HG03442 (cell line): ENCODE results near the gene ANKRD33.

Source experiments
- ATAC-seq: cut with Tn5 transposase; IDR thresholded peaks from one replicate; pipeline ENCODE4 v1.9.1; 2021; ENCODE audit warnings: mild to moderate bottlenecking, moderate library complexity; ENCODE audit not compliant: unreplicated experiment

Gene ANKRD33

GRCh38 chr12:51860986-51861385 lies 26.9 kb upstream of the ANKRD33 start:
- ATAC-seq, result no peak

- no peak for ATAC-seq
Observed at GRCh38 chr12:51862947-51863346, 25.0 kb upstream of the ANKRD33 start.

- ATAC-seq, result no peak
Observed at GRCh38 chr12:51863363-51863932, 24.5 kb upstream of the ANKRD33 start.

- no peak for ATAC-seq
Observed at GRCh38 chr12:51863933-51864832, 23.7 kb upstream of the ANKRD33 start.

GRCh38 chr12:51864833-51865670 lies 22.9 kb upstream of the ANKRD33 start:
- no peak for ATAC-seq

GRCh38 chr12:51865757-51866270 lies 22.1 kb upstream of the ANKRD33 start:
- no peak for ATAC-seq

- ATAC-seq, result no peak
Observed at GRCh38 chr12:51866324-51866723, 21.6 kb upstream of the ANKRD33 start.

GRCh38 chr12:51866762-51867161 lies 21.1 kb upstream of the ANKRD33 start:
- ATAC-seq, result no peak

GRCh38 chr12:51867371-51867770 lies 20.5 kb upstream of the ANKRD33 start:
- no peak for ATAC-seq

- ATAC-seq, result no peak
Observed at GRCh38 chr12:51867796-51868428, 20.0 kb upstream of the ANKRD33 start.

GRCh38 chr12:51868821-51869495 lies 18.9 kb upstream of the ANKRD33 start:
- ATAC-seq, result no peak

- no peak for ATAC-seq
Observed at GRCh38 chr12:51869496-51869865, 18.4 kb upstream of the ANKRD33 start.

GRCh38 chr12:51869931-51870330 lies 18.0 kb upstream of the ANKRD33 start:
- no peak for ATAC-seq

- ATAC-seq, result no peak
Observed at GRCh38 chr12:51870504-51870903, 17.4 kb upstream of the ANKRD33 start.

GRCh38 chr12:51871126-51871525 lies 16.8 kb upstream of the ANKRD33 start:
- ATAC-seq, result no peak

GRCh38 chr12:51871918-51872688 lies 15.8 kb upstream of the ANKRD33 start:
- no peak for ATAC-seq

GRCh38 chr12:51872689-51872981 lies 15.3 kb upstream of the ANKRD33 start:
- no peak for ATAC-seq

- ATAC-seq, result no peak
Observed at GRCh38 chr12:51873251-51873994, 14.5 kb upstream of the ANKRD33 start.

- ATAC-seq, result no peak
Observed at GRCh38 chr12:51874000-51874399, 13.9 kb upstream of the ANKRD33 start.
